Smooth muscle cell of the coronary artery (primary cell): ENCODE results near the gene PIGN. TPM values are rescaled to one million over a fixed set of nuclear protein-coding genes. Genes with fewer than 3 reads are reported as not detected.

Experiments
- total RNA-seq: library from RNA; depleted of rRNA; stranded (reverse); fragments of >200 nt; gene quantifications from 2 replicates; pipeline ENCODE4 v1.2.3, GENCODE V29; 2014; ENCODE audit warnings: low replicate concordance

The PIGN gene
- 42.2 and 42.8 TPM in 2 replicates for total RNA-seq

DNA sequence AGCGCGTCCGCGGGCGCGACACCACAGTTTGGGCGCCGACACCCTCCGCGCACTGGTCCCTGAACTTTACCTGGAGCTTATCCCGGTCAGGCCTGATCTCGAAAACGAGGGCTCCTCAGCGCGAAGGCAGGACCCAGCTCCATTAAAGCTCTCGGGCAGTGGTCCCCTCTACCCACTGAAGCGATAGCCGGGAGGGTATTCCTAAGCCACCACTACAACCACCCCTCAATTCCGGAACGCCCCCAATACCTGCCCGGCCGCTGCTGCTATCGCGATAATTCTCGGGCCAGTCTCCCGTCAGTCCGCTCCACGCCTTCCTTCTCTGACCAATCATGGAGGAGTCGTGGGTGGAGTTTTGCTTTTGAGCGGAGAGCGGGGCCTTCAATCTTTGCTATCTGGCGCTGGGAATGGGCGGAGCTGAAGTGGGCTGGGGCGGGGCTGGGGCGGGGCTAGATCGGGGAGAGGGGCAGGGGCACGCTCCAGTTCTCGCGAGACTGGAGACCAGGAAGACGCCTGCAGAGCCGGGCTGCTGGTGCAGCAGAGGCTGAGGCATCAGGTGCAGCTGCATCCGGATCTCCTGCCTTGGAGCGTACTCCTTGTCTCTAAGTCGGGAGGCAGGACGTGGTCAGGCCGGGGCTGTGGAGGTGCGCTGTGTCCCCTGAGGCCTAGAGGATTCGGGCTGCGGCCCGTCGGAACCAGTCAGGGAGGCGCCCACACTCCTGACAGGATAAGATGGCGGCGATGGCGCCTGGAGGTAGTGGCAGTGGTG lies at the start of gene PIGN, which contains the start of gene RELCH:
Gene PIGN (minus strand): TSS at position 283 of the 769 bp plus-strand sequence. CDS start 25,703 bp downstream, outside the sequence.
Gene RELCH (plus strand): TSS at position 482 of the 769 bp plus-strand sequence. CDS start 251 bp downstream, at position 733.

Other genes with a start within 250 kb of the PIGN start
- gene RELCH, start 199 bp upstream of the PIGN start, total RNA-seq: 25.6 and 54.2 TPM in 2 replicates
- gene TNFRSF11A, start 138.3 kb upstream of the PIGN start, total RNA-seq: under 0.01 and 0.68 TPM in 2 replicates